GM23248 (cell line): Measurements from ENCODE around the gene VTI1A.

Experiments
- EZH2 ChIP-seq: fragments of 200-600 bp; sonication (generic); IDR thresholded peaks from 2 replicates; pipeline ENCODE4 v1.6.1; 2018; ENCODE audit warnings: antibody characterized with exemption, mild to moderate bottlenecking; ENCODE audit not compliant: insufficient read depth, poor library complexity, severe bottlenecking
- EZH2phosphoT487 ChIP-seq: fragments of 200-600 bp; sonication (generic); IDR thresholded peaks from 2 replicates; pipeline ENCODE4 v1.6.1; 2018; ENCODE audit warnings: antibody characterized with exemption, moderate library complexity, mild to moderate bottlenecking, low read depth; ENCODE audit not compliant: insufficient read depth

- TF ChIP-seq EZH2 (no peak), EZH2phosphoT487 (no peak)
Observed at GRCh38 chr10:112538168-112538567, 91.2 kb downstream of the VTI1A start.
